Esophagus (tissue), 2 donors: Measurements from ENCODE around the gene SWT1. TPM values are rescaled to one million over a fixed set of nuclear protein-coding genes. Genes with fewer than 3 reads are reported as not detected.

Experiments used
- H3K27ac ChIP-seq, 2 donors: one replicate each; pipeline ENCODE4 v1.5.1; 2013; ENCODE audit warnings: low read depth in 2 of 2, mild to moderate bottlenecking in 2 of 2, inconsistent platforms in 1 of 2, low read length in 1 of 2, moderate library complexity in 1 of 2
- H3K27me3 ChIP-seq, 2 donors: one replicate each; pipeline ENCODE4 v1.6.1; 2013; ENCODE audit warnings: low read length in 2 of 2, control low read depth in 1 of 2, mild to moderate bottlenecking in 1 of 2; ENCODE audit not compliant: insufficient read depth in 2 of 2, control insufficient read depth in 1 of 2
- H3K36me3 ChIP-seq, 2 donors: one replicate each; pipeline ENCODE4 v1.6.1; 2013; ENCODE audit warnings: low read length in 1 of 2; ENCODE audit not compliant: control insufficient read depth in 2 of 2, insufficient read depth in 2 of 2
- H3K4me1 ChIP-seq, 2 donors: one replicate each; pipeline ENCODE4 v1.6.1; 2013; ENCODE audit warnings: low read length in 1 of 2; ENCODE audit not compliant: control insufficient read depth in 2 of 2, insufficient read depth in 2 of 2
- H3K4me3 ChIP-seq, 2 donors: one replicate each; pipeline ENCODE4 v1.5.1; 2013; ENCODE audit warnings: low read length in 2 of 2, mild to moderate bottlenecking in 2 of 2, low read depth in 1 of 2, moderate library complexity in 1 of 2
- H3K9me3 ChIP-seq, 2 donors: one replicate each; pipeline ENCODE4 v1.6.1; 2013; ENCODE audit warnings: mild to moderate bottlenecking in 2 of 2, low read depth in 1 of 2, low read length in 1 of 2, moderate library complexity in 1 of 2; ENCODE audit not compliant: control insufficient read depth in 2 of 2, insufficient read depth in 1 of 2
- WGBS, 2 donors: extraction: QIAGEN DNeasy Blood & Tissue Kit; methylation state at CpG; one replicate each; pipeline ENCODE4 v1.1.7; 2013; 5-methylcytosine and 5-hydroxymethylcytosine counted together
- polyA plus RNA-seq, 2 donors: library from polyadenylated mRNA; stranded (reverse); fragments of 200-250 nt; gene quantifications; one replicate each; pipeline ENCODE4 v1.2.3, GENCODE V29; 2013
- donor health status: healthy with polysubstance abuse.
- donor health status: Bipolar disorder and iron deficiency.

The SWT1 gene
- polyA plus RNA-seq, 2 donors = 0.86 TPM

DNA sequence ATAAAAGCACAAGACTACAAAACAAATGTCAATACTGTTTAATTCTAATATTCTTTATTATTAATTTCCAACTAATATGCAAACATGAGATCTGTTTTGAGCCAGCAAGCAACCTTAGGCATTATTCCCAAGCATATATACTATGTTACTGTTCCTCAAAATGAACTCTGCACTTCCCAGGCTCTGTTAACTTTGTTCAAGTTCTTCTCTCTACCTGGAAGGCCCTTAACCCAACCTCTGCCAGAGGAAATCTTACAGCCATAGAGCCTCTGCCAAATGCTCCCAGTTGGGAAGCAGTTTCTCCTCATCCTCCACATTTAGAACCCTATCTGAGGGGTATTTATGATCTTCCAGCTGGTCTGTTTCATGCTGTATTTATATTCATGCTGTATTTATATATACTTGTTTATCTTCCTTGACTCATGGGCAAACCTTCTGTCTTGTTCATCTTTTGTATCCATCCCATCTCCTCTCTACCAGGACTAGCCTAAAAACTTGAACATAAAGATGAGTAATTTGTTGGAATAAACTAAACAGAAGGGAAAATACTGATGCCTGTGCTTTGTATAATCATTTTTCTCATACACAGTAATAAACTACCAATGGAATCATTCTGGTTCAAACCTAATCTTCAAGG lies 154.7 kb downstream of the SWT1 start:
- Histone ChIP-seq H3K4me1 (no peaks in the 10 kb centered on the region), H3K27ac (no peak overlapping the region)

GRCh38 chr1:185312361-185313138 lies 155.6 kb downstream of the SWT1 start:
- 55 to 60% methylated on average over 4 of the region's 4 CpGs for WGBS, 2 donors
- Histone ChIP-seq H3K9me3 (no peaks in the 10 kb centered on the region), H3K4me1 (peaks cover 0 to under 1% of the 10 kb centered on the region in 2 donors), H3K27me3 (no peaks in the 10 kb centered on the region), H3K4me3 (no peak overlapping the region), H3K36me3 (no peaks in the 10 kb centered on the region), H3K27ac (no peak overlapping the region)

More for the DNA sequence above, 154.7 kb downstream of the SWT1 start:
- Histone ChIP-seq H3K9me3 (no peaks in the 10 kb centered on the region), H3K4me3 (no peak overlapping the region), H3K36me3 (peaks cover 0 to 2% of the 10 kb centered on the region in 2 donors), H3K27me3 (no peaks in the 10 kb centered on the region)

GRCh38 chr1:185314411-185314810 lies 157.4 kb downstream of the SWT1 start:
- Histone ChIP-seq H3K9me3 (no peaks in the 10 kb centered on the region), H3K4me3 (peak overlapping the region in 1 of 2 donors; percentile 31), H3K36me3 (no peaks in the 10 kb centered on the region), H3K27me3 (no peaks in the 10 kb centered on the region), H3K4me1 (peaks cover 0 to 2% of the 10 kb centered on the region in 2 donors), H3K27ac (no peak overlapping the region)
- WGBS, 2 donors = 26 to 35% methylated on average over 1 of the region's 1 CpG

DNA sequence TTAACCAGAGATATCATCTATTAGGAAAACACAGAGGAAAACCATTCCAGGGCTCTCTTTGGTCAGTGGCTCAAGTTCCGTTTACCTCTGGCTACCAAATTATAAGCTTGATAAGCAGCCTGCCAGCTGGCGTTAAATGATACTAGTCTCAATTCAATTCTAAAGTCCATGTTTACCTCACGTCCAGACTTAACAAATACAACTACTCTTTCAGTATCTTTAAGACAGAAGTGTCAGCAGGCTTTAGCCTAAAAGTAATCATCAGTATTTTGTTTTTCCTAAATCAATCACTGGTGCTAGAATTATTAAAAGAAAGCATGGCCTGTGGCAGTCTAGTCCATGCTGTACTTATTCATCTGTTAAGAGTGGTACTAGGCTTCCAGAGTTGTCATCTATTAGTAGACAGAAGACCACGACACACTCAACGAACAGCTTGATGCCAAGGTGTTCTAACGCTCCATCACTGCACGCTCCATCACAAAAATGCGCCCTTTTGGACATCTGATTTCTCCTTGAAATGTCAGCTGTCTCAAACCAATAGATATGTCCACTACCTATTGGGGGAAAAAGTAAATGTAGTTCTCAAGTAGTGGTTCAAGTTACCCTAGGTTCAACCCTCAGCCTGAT lies 158.6 kb downstream of the SWT1 start:
- Histone ChIP-seq H3K4me3 (peak overlapping the region; percentile 91 to 93), H3K36me3 (no peaks in the 10 kb centered on the region), H3K9me3 (no peaks in the 10 kb centered on the region), H3K27me3 (no peaks in the 10 kb centered on the region), H3K4me1 (peaks cover 0 to 2% of the 10 kb centered on the region in 2 donors), H3K27ac (peak overlapping the region; percentile 68 to 99)
- WGBS, 2 donors = 5 to 6% methylated on average over 8 of the region's 8 CpGs

DNA sequence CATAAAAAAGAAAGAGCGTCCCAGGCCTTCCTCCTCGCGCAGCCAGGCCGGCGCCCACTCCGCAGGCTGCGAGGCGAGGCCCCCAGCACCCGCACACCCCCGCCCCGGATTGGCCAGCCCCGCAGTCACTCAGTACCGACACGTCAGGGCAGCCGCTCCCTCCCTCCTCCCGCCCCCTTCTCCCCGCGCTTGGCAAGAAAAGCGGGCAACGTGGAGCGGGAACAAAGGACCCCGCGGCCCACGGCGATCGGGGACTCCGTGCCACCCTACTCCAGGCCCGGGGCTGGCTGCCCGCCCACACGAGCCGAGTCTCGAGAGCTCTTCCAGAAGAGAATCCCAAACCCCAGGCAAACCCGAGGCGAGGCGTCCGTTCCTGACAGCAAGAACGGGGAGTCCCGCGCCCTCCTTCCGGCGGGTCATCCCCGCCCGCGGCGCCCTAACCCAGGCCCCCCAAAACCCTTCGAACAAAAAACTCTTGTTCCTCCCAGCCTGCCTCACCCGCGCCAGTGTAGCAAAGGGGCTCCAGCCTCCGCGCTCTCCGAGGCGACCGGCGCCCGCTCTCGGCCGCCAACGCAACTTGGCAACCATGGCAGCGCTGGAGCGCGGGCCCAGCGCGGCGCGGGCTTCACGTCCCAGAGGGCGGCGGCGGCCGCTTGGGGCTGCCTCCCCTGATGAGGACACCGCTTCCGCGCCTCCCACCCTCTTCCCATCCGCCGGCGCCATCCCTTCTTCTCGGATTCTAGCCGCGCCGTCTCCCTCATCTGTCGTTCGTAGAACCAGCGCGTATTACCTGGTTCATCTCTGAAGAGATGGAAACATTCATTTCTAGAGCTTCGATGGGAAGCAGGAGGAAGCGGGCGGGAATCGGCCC lies 159.4 kb downstream of the SWT1 start:
- Histone ChIP-seq H3K36me3 (no peaks in the 10 kb centered on the region), H3K27ac (peak overlapping the region; percentile 98 to 99), H3K27me3 (no peaks in the 10 kb centered on the region), H3K9me3 (no peaks in the 10 kb centered on the region), H3K4me1 (peaks cover 0 to 2% of the 10 kb centered on the region in 2 donors), H3K4me3 (peak overlapping the region; percentile 91 to 93)
- 0 to 1% methylated on average over 88 of the region's 88 CpGs for WGBS, 2 donors

DNA sequence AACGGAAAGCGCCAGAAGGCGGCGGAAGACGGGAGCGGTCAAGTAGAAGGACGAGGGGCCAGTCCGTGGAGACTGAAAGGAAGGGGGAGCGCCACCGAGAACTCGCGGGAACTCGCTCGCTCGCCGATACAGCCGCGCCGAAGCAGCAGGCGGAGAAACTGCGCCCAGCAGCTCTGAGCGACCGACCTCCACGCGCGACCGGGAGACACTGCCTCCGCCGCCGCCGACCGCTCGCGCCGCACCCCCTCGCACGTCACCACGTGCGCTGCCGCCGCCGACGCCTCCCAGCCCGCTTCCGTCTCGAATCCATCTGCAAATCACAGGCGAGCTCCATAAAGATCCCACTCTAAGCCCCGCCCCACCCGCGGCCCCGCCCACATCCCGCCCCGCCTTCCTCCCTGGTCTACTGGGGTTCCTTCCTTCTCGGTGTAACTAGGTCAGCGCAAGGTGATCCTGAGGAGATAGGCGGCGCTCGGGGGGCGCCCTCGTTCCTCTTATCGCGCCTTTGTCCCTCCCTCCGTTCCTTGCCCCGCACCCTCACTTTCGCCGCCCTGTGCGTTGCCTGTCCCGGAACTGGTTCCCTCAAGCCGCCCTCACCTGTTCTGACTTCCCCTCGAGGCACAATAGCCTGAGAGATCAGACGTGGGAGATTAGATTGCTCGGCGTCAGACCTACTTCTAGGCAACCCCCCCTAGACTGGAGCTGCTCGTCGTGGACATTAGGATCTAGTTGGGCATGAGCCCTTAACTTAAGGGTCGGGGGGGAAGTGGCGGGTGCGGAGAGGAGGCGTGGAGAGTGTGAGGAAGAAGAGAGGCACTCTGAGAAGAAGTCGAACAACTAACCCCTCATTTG lies 160.3 kb downstream of the SWT1 start, which contains the start of gene IVNS1ABP:
IVNS1ABP (minus strand) TSS at position 210 of the 852 bp plus-strand sequence. CDS start 7,750 bp downstream, outside the sequence.
- Histone ChIP-seq H3K27ac (peak within 1 kb of the TSS; percentile 98 to 99), H3K4me3 (peak within 1 kb of the TSS; percentile 91 to 93), H3K27me3 (no peaks in the 10 kb centered on the region), H3K36me3 (no peaks in the 10 kb centered on the region), H3K9me3 (no peaks in the 10 kb centered on the region), H3K4me1 (peaks cover 0 to 2% of the 10 kb centered on the region in 2 donors)
- WGBS, 2 donors = 0 to 1% methylated on average over 59 to 80 of the region's 80 CpGs

DNA sequence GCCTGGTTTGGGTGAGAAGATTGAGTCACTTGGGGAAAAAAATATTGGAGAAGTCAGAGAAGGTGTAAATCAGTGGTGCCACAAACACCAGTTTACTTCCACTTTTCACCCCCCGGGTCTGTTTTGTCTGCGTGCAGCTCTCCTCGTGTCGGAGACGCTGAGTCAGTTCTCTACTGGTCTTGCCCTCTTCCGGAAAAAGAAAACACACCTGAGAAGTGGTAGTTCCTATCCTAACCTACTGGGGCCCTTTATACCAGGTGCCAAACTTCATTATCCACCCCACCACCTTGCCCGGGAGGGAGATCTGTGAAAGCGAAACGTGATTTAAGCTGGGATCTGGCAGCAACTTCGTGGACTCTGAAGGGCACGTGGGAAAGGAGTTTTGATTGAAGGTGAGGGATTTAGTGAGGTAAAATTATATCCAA lies 160.9 kb downstream of the SWT1 start:
- H3K4me1 ChIP-seq = peaks cover 0 to 2% of the 10 kb centered on the region in 2 donors
- H3K9me3 ChIP-seq = no peaks in the 10 kb centered on the region
- H3K27ac ChIP-seq = peak overlapping the region; percentile 97 to 98
- 16 to 19% methylated on average over 11 of the region's 11 CpGs for WGBS, 2 donors
- H3K36me3 ChIP-seq = no peaks in the 10 kb centered on the region
- peak overlapping the region; percentile 53 to 93 for H3K4me3 ChIP-seq
- no peaks in the 10 kb centered on the region for H3K27me3 ChIP-seq

DNA sequence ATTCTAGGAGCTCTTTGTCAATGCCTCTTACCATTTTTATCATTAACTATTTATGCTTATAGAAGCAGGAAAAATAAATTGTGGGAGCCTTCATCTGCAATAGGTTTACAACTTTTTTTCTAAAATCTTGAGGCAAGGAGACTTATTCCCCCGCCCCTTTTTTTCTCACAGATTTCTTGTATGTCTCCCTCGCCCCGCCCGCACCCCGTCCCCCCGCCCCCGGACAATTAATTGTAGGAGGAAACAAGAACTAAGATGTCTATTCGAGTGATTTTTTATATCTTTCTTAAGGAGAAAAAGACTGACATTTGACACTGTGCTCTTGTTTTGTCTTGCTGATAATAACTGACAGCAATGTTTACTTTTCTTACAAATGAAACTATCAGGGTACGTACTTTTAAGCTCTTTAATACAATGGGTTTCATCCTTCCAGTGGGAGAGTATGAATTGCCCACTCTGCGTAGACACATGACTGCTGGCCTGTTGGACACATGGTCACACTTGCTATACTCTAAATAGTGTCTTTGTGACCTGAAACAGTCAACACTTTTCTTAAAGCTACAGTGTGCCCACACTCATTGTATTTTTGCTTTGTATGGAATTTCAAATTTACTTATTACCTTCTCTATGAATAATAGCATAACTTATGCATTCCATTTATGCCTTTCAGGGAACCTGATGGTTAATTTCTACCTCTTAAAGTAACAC lies 161.6 kb downstream of the SWT1 start:
- Histone ChIP-seq H3K27ac (peak overlapping the region; percentile 18 to 97), H3K9me3 (no peaks in the 10 kb centered on the region), H3K4me1 (peaks cover 0 to 2% of the 10 kb centered on the region in 2 donors), H3K27me3 (no peaks in the 10 kb centered on the region), H3K36me3 (no peaks in the 10 kb centered on the region), H3K4me3 (no peak overlapping the region)
- 51 to 54% methylated on average over 10 of the region's 10 CpGs for WGBS, 2 donors
